PC-9 (cell line): Measurements from ENCODE around the gene HEBP2.

ENCODE experiments used
- EZH2 ChIP-seq: fragments of 200-600 bp; sonication (generic); IDR thresholded peaks from 2 replicates; pipeline ENCODE4 v1.8.0; 2017; ENCODE audit warnings: antibody characterized with exemption, low read depth
- TF ChIP-seq, protein P1 (sequence below): fragments of 200-600 bp; sonication (generic); conservative IDR thresholded peaks from 2 replicates; pipeline ENCODE4 v1.6.1; 2017; ENCODE audit warnings: mixed run types, antibody characterized with exemption, mild to moderate bottlenecking, moderate library complexity

DNA sequence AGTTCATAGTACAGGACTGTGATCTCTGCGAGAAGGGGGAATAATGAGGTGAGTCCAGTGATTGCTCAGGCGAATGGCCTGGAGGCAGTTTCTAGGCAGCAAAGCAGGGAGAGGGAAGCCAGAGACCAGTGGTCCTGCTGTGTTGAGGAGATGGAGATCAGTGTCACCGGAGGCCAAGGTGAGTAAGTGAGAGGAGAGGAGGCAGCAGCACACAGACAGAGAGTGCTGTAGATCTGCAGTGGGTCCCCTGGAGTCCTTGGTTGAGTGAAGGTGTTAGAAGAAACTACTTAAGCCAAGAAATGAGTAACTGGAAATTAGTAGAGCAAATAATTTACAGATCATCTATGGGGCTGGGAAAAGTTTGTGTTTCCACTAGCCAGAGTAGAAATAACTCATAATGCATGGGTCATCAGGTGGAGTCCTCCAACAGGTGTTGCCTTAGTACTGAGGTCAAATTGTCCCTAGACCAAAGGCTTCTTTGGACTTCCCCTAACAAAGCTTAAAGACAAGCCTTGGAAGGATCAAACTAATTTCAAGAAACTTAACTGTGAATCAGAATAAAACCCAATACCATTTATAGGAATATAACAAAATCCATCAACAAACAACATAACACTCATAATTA, 13.6 kb downstream of the HEBP2 start:
- TF ChIP-seq, protein P1, sequence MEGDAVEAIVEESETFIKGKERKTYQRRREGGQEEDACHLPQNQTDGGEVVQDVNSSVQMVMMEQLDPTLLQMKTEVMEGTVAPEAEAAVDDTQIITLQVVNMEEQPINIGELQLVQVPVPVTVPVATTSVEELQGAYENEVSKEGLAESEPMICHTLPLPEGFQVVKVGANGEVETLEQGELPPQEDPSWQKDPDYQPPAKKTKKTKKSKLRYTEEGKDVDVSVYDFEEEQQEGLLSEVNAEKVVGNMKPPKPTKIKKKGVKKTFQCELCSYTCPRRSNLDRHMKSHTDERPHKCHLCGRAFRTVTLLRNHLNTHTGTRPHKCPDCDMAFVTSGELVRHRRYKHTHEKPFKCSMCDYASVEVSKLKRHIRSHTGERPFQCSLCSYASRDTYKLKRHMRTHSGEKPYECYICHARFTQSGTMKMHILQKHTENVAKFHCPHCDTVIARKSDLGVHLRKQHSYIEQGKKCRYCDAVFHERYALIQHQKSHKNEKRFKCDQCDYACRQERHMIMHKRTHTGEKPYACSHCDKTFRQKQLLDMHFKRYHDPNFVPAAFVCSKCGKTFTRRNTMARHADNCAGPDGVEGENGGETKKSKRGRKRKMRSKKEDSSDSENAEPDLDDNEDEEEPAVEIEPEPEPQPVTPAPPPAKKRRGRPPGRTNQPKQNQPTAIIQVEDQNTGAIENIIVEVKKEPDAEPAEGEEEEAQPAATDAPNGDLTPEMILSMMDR, result no peak
- TF ChIP-seq EZH2, result no peak
